Stimulated activated CD4-positive, alpha-beta T cell treated with anti-CD3 and anti-CD28 coated beads, Interleukin-12 subunit alpha, Interleukin-12 subunit beta, amount 100 ng/mL, for 4 hours (primary cell): ENCODE measurements around the gene OR10X1.

Source experiments
- DNase-seq: peaks from one replicate; pipeline ENCODE4 v3.0.0-alpha.2; 2020

The OR10X1 gene

GRCh38 chr1:158579733-158580132 lies at the start of gene OR10X1:
OR10X1 (minus strand) TSS chr1:158579899; CDS start chr1:158579899, 0 bp downstream.
- DNase-seq: no peak

- no peak for DNase-seq
Measured at GRCh38 chr1:158613764-158614163, 34.1 kb upstream of the OR10X1 start.

GRCh38 chr1:158611916-158612315 lies 32.2 kb upstream of the OR10X1 start:
- DNase-seq: no peak

- DNase-seq: no peak
Measured at GRCh38 chr1:158607296-158607695, 27.6 kb upstream of the OR10X1 start.

- DNase-seq: no peak
Measured at GRCh38 chr1:158604968-158605367, 25.3 kb upstream of the OR10X1 start, which contains the start of gene OR10Z1. OR10Z1 (plus strand) TSS chr1:158605268; CDS start chr1:158606439, 1,171 bp downstream.

- DNase-seq: no peak
Measured at GRCh38 chr1:158600735-158601134, 21.0 kb upstream of the OR10X1 start.

- no peak for DNase-seq
Measured at GRCh38 chr1:158586942-158587341, 7.2 kb upstream of the OR10X1 start.

GRCh38 chr1:158583962-158584361 lies 4.3 kb upstream of the OR10X1 start:
- no peak for DNase-seq

- DNase-seq: no peak
Measured at GRCh38 chr1:158577561-158577960, 2.1 kb downstream of the OR10X1 start.

- DNase-seq: no peak
Measured at GRCh38 chr1:158572226-158572625, 7.5 kb downstream of the OR10X1 start.

GRCh38 chr1:158570480-158570879 lies 9.2 kb downstream of the OR10X1 start, which contains the start of gene OR6P1:
OR6P1 (minus strand) TSS chr1:158570580; CDS start chr1:158563604, 6,976 bp downstream.
- no peak for DNase-seq

- DNase-seq: no peak
Measured at GRCh38 chr1:158564608-158565007, 15.1 kb downstream of the OR10X1 start.

GRCh38 chr1:158563853-158564252 lies 15.8 kb downstream of the OR10X1 start:
- DNase-seq: no peak

- no peak for DNase-seq
Measured at GRCh38 chr1:158559696-158560095, 20.0 kb downstream of the OR10X1 start.

GRCh38 chr1:158554352-158554751 lies 25.3 kb downstream of the OR10X1 start, which contains the start of gene OR6Y1:
OR6Y1 (minus strand) TSS chr1:158554405; CDS start chr1:158548105, 6,300 bp downstream.
- no peak for DNase-seq

GRCh38 chr1:158552296-158552695 lies 27.4 kb downstream of the OR10X1 start:
- no peak for DNase-seq

- DNase-seq: no peak
Measured at GRCh38 chr1:158547533-158547932, 32.2 kb downstream of the OR10X1 start.

- DNase-seq: no peak
Measured at GRCh38 chr1:158537609-158538008, 42.1 kb downstream of the OR10X1 start.

- no peak for DNase-seq
Measured at GRCh38 chr1:158534496-158534895, 45.2 kb downstream of the OR10X1 start.
